ENCODE results near the gene TSPAN9.

The TSPAN9 gene

GRCh38 chr12:3168223-3169221 lies 91.3 kb downstream of the TSPAN9 start:
- FAIRE-seq: no peak

GRCh38 chr12:3170423-3171194 lies 93.4 kb downstream of the TSPAN9 start:
- no peak for FAIRE-seq

DNA sequence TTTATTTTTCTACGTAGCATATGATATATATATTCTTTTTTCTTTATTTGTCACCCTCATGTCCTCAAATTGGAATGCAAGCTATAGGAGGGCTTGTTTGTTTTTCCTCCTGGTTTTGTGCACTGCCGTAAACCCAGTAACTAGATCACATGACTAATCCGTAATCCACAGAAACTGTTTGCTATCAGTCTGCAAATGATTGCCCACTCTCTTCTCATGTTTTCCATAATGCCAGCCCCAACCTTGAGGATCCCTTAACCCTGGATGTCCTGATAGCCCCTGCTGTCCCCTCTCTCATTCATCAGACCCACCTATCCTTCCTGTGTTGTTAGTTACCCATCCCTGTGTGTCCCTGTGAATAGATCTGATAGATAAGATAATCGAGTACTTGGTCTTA lies 94.0 kb downstream of the TSPAN9 start:
- FAIRE-seq: no peak

DNA sequence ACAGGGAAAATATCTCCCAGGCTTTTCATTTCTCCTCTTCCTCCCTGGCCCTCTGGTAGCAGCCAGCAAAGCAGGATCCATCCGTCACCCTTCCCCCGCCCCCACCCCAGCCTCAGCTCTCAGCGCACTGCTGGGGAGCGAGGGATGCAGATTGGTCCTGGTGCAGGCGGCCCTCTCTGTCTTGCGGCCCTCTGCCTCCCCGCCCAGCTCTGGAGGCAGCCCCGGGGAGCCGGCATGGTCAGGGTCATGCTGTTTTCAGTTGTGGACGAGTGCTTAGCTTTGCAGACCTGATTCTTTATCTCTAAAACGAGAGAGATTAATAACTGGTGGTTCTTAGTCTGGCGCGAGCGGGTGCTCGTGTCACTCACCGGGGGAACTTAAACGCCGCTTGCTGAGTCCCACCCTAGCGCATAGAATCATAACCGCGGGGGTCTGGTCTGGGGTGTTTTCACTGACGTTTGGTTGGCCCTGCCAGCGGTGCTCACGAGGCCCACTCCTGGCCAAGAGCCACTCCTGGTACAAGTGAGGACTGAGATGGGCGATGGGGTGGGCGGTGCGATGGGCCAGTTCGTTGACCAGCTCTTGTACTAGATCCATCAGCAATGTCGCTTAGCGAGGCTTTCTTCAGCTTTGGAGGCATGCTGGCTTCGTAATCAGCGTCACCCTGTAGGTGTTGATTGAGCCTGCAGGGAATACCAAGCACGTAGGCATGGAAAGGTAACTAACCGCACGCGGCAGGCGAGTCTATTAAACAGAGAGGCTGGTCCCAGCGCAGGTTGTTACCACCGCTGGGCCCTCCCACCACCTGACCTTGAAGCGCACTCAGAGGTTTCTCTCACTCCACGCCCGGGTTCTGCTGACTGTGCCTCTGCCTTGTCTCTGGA lies 95.2 kb downstream of the TSPAN9 start:
- FAIRE-seq: no peak

DNA sequence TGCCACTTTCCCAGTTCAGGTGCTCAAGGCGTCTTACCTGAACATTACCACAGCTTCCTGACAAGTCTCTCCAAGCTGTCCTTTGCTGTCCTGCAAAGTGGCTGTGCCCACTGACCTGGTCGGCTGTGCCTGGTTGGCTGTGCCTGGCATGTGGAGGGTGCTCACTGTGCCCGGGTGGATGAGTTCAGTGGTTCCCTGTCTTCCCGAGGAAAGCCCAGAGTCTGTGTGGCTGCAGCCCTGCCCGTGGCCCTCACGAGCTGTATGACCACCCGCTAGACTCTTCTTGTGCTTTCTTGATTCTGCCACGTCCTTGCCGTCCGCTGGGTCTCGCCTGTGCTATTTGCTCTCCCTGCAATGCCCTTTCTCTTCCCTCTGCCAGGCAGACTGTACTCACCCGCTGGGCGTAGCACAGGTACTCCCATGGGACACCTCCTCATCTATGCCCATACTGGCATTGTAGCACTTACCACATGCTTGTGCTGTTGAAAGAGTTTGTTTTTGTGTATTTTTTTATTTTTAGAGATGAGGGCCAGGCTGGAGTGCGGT lies 95.9 kb downstream of the TSPAN9 start:
- FAIRE-seq: no peak

GRCh38 chr12:3173912-3174311 lies 96.7 kb downstream of the TSPAN9 start:
- no peak for FAIRE-seq

- FAIRE-seq: no peak
Observed at GRCh38 chr12:3175238-3175637, 98.1 kb downstream of the TSPAN9 start.

GRCh38 chr12:3176754-3177153 lies 99.6 kb downstream of the TSPAN9 start:
- FAIRE-seq: no peak

- FAIRE-seq: no peak
Observed at GRCh38 chr12:3177778-3178425, 100.7 kb downstream of the TSPAN9 start.

DNA sequence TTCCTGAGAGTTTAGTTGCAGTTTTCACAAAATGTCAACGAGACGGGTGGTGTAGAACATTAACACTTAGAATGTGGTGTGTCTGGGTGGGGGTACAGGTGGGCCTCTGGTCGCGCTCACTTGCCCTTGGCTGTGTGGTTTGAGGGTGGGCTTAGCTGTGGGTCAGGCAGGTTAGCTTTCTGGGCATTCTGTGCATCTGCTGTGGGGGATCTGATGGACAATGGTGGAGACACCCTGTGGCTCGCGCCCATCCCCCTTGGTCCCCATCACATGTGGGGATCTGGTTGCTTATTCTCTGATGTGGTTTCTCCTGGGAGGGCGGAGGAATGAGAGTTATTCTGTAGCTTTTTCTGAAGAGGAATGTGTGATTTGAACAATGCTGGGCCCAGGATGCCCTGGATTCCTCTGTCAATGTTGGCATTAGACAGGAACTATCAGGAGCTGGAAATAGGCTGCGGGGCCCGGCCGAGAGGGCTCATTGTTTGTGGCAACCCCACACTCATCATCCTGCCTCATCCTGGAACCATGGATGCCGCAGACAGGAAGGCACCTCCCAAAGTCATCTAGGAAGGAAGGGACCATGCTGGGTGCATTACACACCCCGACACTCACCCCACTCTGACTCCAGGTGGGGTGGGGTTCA lies 101.6 kb downstream of the TSPAN9 start:
- FAIRE-seq: no peak

GRCh38 chr12:3179731-3180130 lies 102.6 kb downstream of the TSPAN9 start:
- no peak for FAIRE-seq

DNA sequence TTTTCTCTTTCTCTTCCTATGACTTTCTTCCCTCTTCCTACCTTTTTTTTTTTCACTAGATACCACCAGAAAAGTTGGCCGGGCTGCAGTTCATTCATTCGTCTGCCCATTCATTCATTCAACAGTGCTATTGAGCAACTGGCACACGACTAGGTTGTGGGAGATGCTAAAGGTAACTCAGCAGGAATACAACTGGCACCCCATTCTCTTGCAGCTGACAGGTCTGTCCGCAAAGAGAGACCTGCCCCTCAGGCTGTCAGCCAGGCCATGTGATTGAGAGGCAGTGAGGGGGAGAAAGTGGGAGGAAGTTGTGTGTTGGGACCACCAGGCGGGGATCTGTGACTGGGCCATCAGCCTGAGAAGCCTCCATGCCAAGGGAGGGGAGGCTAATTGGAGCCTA lies 105.2 kb downstream of the TSPAN9 start:
- FAIRE-seq: no peak

- no peak for FAIRE-seq
Observed at GRCh38 chr12:3184485-3184884, 107.3 kb downstream of the TSPAN9 start.

DNA sequence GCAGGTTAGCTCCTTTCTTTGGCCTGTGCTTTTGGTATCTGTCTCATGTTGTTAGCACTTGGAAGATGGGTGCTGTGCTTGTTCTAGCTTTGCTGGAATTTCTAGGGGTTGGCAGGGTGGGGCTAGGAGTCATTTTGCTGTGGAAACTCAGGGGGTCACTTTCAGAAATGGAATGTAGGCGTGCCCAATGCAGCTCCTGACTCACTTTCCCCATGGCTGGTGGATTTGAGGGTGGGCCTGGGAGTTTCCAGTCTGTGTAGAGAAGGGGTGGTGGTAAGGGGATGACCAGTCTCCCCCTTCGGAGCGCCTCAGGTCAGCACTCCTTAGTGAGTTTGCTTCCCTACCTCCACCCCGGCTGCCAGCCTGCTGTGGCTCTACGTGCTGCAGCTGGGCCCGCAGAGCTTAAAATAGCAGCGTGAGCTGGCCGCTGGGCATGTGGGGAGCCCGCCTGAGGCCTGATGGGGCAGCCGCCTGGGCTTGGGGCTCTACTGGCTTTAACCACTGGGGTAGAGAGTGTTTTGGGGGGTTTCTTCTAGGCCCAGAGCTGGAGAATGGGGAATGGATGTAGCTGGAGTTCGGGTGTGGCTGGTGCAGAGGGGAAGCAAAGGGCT lies 108.2 kb downstream of the TSPAN9 start:
- FAIRE-seq: no peak

DNA sequence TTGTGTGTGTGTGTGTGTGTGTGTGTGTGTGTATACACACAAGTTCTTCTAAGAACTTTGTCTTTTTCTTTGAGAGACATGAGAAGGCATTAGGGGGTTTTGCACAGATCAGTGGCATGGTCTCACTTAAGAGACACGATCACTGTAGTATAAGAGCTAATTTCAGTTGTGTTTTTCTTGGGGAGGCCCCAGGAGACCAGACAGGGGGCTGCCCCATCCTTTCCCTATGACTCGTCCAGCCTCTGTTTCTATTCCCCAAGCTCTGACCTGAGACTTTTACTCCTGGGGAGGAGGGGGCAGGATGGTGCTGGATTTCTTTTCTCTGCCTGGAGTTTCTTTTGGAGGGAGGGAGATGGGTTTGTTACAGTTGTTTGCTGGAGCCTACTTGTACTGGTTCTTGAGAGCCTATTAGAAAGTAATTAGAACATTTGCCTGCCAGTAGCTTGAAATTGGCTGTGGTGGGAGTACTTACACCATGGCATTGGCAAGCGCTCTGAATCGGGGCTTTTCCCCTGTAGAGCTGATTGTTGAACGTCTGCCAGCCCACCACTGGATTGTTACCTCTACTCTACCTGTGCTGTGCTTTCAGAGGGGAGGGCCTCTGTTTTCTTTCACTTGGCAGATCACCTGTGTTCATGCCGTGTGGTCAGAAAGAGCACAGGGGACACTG lies 109.5 kb downstream of the TSPAN9 start:
- FAIRE-seq: no peak

GRCh38 chr12:3187846-3188770 lies 110.9 kb downstream of the TSPAN9 start:
- FAIRE-seq: no peak

DNA sequence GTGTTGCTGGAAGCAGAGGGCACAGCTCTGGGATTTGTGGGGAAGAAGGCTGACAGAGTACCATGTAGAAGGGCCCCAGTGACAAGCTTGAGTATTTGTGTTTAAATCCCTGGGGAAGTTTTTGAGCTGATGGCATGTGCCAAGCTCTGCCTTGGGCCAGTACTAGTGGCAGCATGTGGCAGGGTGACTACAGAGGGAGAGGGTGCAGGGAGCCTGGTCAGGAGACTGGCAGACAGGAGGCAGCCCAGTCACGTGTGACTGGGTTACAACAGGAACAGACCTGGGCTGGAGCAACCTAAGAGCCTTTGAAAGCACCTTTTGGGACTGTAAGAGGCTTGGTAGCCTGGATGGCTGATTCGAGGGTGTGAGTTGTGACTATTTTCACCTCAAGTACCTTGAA lies 112.1 kb downstream of the TSPAN9 start:
- no peak for FAIRE-seq

GRCh38 chr12:3190101-3190500 lies 112.9 kb downstream of the TSPAN9 start:
- FAIRE-seq: no peak

GRCh38 chr12:3191450-3191849 lies 114.3 kb downstream of the TSPAN9 start:
- no peak for FAIRE-seq

Measured in A204.1 (cell line).